ENCODE data around the gene VDR. TPM values are rescaled to one million over a fixed set of nuclear protein-coding genes. Genes with fewer than 3 reads are reported as not detected.

VDR gene
- total RNA-seq, 1 donor from 2014 or later = not detected

GRCh38 chr12:47901718-47902093 lies 3.1 kb downstream of the VDR start:
- no peak for TF ChIP-seq CTCF (IDR thresholded peaks at IDR 0.05; ENCODE audit: partially characterized antibody, unreplicated experiment)
- Mint-ChIP-seq H3K9me3 (ENCODE audit: unreplicated experiment) (no peaks in the 10 kb centered on the region), H3K36me3 (ENCODE audit: unreplicated experiment) (no peaks in the 10 kb centered on the region), H3K4me3 (ENCODE audit: unreplicated experiment) (no peak overlapping the region), H3K27me3 (ENCODE audit: unreplicated experiment) (peaks cover 21% of the 10 kb centered on the region), H3K4me1 (ENCODE audit: low read depth, unreplicated experiment) (no peaks in the 10 kb centered on the region), H3K27ac (ENCODE audit: unreplicated experiment) (no peak overlapping the region)
- DNase-seq = no peak

- H3K4me3 Mint-ChIP-seq (ENCODE audit: unreplicated experiment) = no peak overlapping the region
- DNase-seq = no peak
- no peaks in the 10 kb centered on the region for H3K9me3 Mint-ChIP-seq (ENCODE audit: unreplicated experiment)
- H3K4me1 Mint-ChIP-seq (ENCODE audit: low read depth, unreplicated experiment) = no peaks in the 10 kb centered on the region
- H3K27ac Mint-ChIP-seq (ENCODE audit: unreplicated experiment) = no peak overlapping the region
- no peaks in the 10 kb centered on the region for H3K36me3 Mint-ChIP-seq (ENCODE audit: unreplicated experiment)
- H3K27me3 Mint-ChIP-seq (ENCODE audit: unreplicated experiment) = peaks cover 21% of the 10 kb centered on the region
- no peak for TF ChIP-seq CTCF (IDR thresholded peaks at IDR 0.05; ENCODE audit: partially characterized antibody, unreplicated experiment)
These were observed 3.6 kb downstream of the VDR start for GRCh38 chr12:47901063-47901717.

GRCh38 chr12:47900131-47901062 lies 4.4 kb downstream of the VDR start:
- H3K4me1 Mint-ChIP-seq (ENCODE audit: low read depth, unreplicated experiment) = no peaks in the 10 kb centered on the region
- H3K9me3 Mint-ChIP-seq (ENCODE audit: unreplicated experiment) = no peaks in the 10 kb centered on the region
- no peak overlapping the region for H3K4me3 Mint-ChIP-seq (ENCODE audit: unreplicated experiment)
- TF ChIP-seq CTCF (IDR thresholded peaks at IDR 0.05; ENCODE audit: partially characterized antibody, unreplicated experiment) = no peak
- peaks cover 16% of the 10 kb centered on the region for H3K27me3 Mint-ChIP-seq (ENCODE audit: unreplicated experiment)
- no peaks in the 10 kb centered on the region for H3K36me3 Mint-ChIP-seq (ENCODE audit: unreplicated experiment)
- no peak overlapping the region for H3K27ac Mint-ChIP-seq (ENCODE audit: unreplicated experiment)
- DNase-seq = no peak

GRCh38 chr12:47899466-47899865 lies 5.3 kb downstream of the VDR start:
- no peak for DNase-seq
- Mint-ChIP-seq H3K27me3 (ENCODE audit: unreplicated experiment) (peaks cover 10% of the 10 kb centered on the region), H3K4me1 (ENCODE audit: low read depth, unreplicated experiment) (peaks cover under 1% of the 10 kb centered on the region), H3K27ac (ENCODE audit: unreplicated experiment) (no peak overlapping the region), H3K4me3 (ENCODE audit: unreplicated experiment) (no peak overlapping the region), H3K36me3 (ENCODE audit: unreplicated experiment) (no peaks in the 10 kb centered on the region), H3K9me3 (ENCODE audit: unreplicated experiment) (no peaks in the 10 kb centered on the region)
- no peak for TF ChIP-seq CTCF (IDR thresholded peaks at IDR 0.05; ENCODE audit: partially characterized antibody, unreplicated experiment)

- Mint-ChIP-seq H3K36me3 (ENCODE audit: unreplicated experiment) (no peaks in the 10 kb centered on the region), H3K27ac (ENCODE audit: unreplicated experiment) (no peak overlapping the region), H3K9me3 (ENCODE audit: unreplicated experiment) (no peaks in the 10 kb centered on the region), H3K4me3 (ENCODE audit: unreplicated experiment) (no peak overlapping the region), H3K27me3 (ENCODE audit: unreplicated experiment) (peaks cover 3% of the 10 kb centered on the region), H3K4me1 (ENCODE audit: low read depth, unreplicated experiment) (peaks cover 2% of the 10 kb centered on the region)
- no peak for DNase-seq
- TF ChIP-seq CTCF (IDR thresholded peaks at IDR 0.05; ENCODE audit: partially characterized antibody, unreplicated experiment) = no peak
These were observed 8.2 kb downstream of the VDR start for GRCh38 chr12:47896633-47897032.
